ENCODE data around the gene RAPGEF3.

The RAPGEF3 gene

DNA sequence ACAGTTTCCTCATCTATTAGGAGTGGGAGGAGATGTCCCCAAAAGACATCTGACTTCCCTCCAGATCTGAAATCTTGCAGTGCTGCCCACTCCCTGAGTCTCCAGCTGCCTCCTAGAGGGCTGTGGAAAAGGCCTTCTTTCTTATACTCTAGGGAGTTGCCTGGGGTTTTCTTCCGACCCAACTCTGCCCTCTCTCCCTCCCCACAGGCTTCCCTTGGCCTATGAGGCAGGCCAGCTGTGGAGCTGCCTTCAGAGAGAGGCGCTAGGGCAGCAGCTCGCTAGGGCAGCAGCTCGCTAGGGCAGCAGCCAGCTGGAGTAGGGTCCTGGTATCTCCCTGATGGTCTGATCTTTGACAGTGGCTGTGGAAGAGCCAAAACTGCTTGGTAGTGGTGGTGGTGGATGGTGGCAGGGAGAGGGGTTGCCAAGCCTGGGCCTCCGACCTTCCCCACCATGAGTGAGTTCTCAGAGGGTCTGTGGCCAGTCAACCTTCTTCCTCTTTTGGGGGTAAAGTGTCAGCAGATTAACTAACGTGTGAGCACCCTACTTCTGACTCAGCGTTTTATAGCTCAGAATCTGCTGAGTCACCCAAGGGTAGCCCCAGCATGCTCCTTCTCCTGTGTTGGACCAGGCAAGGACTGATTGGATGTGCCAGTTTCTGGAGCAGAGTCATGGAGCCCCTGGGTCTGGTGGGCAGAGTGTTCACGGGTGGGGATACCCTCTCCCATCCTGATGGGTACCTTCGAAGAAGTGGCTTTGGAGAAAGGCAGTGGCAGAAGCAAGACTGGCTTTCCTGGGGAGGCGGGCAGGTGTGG lies 16.6 kb upstream of the RAPGEF3 start:
- TF ChIP-seq, protein P1, sequence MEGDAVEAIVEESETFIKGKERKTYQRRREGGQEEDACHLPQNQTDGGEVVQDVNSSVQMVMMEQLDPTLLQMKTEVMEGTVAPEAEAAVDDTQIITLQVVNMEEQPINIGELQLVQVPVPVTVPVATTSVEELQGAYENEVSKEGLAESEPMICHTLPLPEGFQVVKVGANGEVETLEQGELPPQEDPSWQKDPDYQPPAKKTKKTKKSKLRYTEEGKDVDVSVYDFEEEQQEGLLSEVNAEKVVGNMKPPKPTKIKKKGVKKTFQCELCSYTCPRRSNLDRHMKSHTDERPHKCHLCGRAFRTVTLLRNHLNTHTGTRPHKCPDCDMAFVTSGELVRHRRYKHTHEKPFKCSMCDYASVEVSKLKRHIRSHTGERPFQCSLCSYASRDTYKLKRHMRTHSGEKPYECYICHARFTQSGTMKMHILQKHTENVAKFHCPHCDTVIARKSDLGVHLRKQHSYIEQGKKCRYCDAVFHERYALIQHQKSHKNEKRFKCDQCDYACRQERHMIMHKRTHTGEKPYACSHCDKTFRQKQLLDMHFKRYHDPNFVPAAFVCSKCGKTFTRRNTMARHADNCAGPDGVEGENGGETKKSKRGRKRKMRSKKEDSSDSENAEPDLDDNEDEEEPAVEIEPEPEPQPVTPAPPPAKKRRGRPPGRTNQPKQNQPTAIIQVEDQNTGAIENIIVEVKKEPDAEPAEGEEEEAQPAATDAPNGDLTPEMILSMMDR (IDR thresholded peaks at IDR 0.05), result no peak
- no peak for DNase-seq (ENCODE audit: low spot score)
- Histone ChIP-seq H3K27ac (peak overlapping the region; percentile 83 to 88), H3K4me3 (no peak overlapping the region)

DNA sequence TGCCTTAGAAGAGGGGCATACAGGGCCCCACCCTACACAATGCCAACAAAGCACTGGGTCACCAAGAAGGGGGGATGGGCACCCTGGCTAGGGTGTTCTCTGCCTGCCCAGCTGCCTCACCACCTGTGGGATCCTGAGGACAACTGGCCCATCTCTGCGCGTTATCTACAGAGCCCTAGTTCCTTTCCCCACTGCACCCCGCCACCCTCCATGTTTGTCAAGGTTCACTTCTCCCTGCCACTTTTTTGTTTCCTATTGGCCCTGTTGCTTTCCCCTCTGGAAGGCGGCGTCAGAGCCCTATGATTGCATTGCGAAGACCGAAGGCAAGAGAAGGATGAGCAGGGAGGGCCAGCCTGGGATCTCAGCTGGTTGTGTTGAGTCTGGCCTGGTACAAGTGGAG lies 16.0 kb upstream of the RAPGEF3 start:
- Histone ChIP-seq H3K27ac (peak overlapping the region; percentile 31 to 88), H3K4me3 (peak overlapping the region; percentile 95)
- DNase-seq (ENCODE audit: low spot score), result no peak
- TF ChIP-seq, protein P1 (IDR thresholded peaks at IDR 0.05), result no peak

DNA sequence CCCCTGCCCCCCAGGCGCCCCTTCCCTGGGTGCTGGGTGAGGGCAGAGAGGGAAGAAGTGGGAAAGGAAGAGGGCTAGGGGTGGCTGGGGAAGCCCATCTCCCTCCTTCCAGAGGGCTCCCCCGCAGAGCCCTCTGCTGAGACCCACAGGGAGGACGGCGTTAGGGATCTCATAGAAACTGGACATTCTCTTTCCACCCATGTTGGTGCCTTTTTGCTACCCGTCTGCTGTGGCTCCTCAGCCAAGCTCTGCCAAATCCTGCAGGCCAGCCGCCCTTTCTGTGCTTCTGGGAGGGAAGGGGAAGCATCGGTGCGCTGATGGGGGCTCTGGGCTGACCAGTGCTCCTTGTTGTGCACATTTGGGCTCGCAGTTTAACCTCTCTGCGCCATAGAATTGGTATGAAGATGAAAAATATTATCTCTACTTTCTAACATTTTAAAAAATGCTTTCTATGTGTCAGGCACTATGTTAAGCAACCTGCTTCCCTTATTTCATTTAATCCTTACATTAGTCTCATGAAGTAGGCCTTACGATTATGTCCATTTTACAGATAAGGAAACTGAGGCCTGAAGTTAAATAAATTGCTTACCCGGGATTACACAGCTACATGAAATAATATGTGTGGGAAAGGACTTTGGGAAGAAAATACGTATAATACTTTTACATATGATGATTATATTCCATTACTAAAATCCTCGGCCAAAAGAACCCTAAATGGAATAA lies 15.3 kb upstream of the RAPGEF3 start:
- H3K4me3 ChIP-seq, result peak overlapping the region; percentile 95
- TF ChIP-seq, protein P1 (IDR thresholded peaks at IDR 0.05), result no peak
- H3K27ac ChIP-seq, result peak overlapping the region; percentile 78 to 89
- DNase-seq (ENCODE audit: low spot score), result no peak

DNA sequence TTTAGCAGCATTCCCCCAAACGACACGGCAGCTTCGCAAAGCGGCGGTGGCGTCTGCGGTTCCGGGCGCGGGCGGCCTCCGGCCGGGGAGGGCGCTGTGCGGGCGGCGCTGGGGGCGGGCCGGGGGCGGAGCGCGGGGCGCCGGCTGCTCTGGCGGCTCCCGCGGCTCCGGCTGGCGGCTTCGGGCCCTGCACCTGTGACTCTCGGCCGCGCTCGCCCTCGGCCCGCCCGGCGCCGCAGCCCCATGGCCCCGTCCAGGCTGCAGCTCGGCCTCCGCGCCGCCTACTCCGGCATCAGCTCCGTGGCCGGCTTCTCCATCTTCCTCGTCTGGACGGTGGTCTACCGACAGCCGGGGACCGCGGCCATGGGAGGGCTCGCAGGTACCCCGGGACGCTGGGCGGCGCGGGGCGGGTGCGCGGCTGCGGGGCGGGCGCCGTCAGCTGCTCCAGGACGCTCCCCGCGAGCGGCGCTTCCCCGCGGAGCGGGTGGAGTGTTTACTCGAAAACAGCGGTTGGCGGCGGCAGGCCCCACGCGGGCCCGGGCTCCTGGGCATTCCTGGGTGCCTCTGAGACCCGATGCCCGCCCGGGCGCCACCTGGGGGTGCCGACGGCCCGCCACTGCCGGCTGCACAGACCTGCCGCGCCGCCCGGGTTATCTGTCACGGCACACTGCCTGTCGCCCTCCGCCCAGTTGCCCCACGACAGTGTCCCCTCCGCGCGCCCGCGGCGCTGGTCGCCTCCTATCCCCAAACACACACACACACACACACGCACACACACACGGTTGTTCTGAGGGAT lies 14.6 kb upstream of the RAPGEF3 start, which contains the start of gene SLC48A1:
Gene SLC48A1, plus strand, starts transcription at position 177 of the 796 bp plus-strand sequence. Its CDS starts 67 bp downstream, at position 244.
- H3K4me3 ChIP-seq, result peak within 1 kb of the TSS; percentile 95
- H3K27ac ChIP-seq, result peak within 1 kb of the TSS; percentile 78 to 89
- no peak for DNase-seq (ENCODE audit: low spot score)
- TF ChIP-seq, protein P1 (IDR thresholded peaks at IDR 0.05), result no peak

DNA sequence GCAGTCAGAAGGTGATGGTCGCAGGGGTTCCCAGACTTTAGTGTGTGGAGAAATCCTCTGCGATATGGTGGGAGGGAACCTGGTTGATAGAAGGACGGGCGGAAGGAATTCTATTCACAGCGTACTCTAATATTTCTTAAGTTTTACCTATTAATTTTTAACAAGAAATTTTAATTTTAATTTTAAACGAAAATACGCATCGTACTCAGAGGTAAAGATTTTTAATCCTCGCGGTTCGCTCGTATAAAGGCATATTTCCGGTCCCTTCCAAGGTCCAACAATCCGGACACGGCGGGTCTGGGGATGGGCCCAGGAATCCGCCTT lies 14.0 kb upstream of the RAPGEF3 start:
- peak overlapping the region; percentile 78 to 89 for H3K27ac ChIP-seq
- H3K4me3 ChIP-seq, result peak overlapping the region; percentile 95
- TF ChIP-seq, protein P1 (IDR thresholded peaks at IDR 0.05), result no peak
- no peak for DNase-seq (ENCODE audit: low spot score)

DNA sequence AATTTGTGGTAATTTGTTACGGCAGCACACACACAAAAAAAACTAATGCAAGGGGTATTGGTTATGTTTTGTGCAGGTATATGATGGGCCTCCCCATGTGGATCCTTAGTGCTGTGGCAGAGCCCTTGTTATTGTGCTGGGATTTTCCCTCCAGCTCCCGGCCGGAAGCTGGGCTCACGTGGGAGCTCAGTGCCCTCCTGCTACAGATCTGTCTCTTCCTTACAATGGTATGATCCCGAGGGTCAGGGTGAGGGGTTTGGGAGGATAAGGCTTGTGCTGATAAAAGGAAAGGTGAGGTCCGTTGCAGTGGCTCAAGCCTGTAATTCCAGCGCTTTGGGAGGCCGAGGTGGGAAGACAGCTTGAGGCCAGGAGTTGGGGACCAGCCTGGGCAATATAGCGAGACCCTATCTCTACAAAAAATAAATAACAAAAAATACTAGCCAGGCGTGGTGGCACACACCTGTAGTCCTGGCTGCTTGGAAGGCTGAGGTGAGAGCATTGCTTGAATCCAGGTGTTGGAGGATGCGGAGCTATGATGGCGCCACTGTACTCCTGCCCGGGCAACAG lies 13.5 kb upstream of the RAPGEF3 start:
- DNase-seq (ENCODE audit: low spot score), result no peak
- Histone ChIP-seq H3K4me3 (peak overlapping the region; percentile 95), H3K27ac (no peak overlapping the region)
- TF ChIP-seq, protein P1 (IDR thresholded peaks at IDR 0.05), result no peak

Measured in coronary artery (tissue), 2 donors.